HUDEP-2 (cell line): ENCODE measurements around the gene GYPA.
"Not testable (repeated sequence)": the region's sequence is repeated elsewhere in the genome, so short reads cannot be mapped to it uniquely, and the experiment has no call there.

Experiments used
- DNase-seq, 76 experiments: peaks; one replicate each; lab custom pipeline; 2025; ENCODE audit not compliant: unreplicated experiment in 76 of 76; lab: John Stamatoyannopoulos, UW

GYPA gene

DNA sequence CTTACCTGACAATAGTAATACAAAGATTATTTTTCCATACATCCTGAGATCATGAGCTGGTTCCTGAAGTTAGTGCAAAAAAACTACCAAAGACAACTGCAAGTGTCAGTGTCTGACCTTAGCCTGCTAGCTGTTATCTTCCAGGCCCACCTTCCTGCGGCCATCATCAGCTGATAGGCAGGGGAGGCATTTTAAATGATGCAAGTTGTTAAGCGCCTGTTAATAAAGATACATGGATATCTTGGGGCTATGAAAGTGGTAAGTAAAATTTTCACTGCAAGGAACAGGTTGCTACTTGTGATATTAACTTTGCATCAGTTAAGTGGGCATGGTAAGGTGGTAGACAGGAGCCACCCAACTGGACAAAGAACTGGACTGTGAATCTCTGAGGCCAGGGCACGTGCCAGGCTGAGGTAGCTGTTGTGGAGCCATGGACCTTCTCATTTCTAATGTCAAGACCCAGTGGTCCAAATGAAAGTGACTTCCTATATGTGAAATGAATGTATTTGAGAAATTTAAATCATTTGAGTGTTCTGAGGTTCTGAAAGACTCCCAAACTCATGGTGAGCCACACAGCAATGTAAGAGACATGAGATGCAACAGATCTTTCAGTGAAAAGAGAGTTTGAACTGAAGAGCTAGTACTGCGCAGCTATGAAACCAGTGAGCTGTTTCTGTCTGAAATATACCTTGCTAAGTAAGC lies at the start of gene GYPA:
TSS of gene GYPA (minus strand) at position 125 of the 702 bp plus-strand sequence. CDS start at position 42, 83 bp downstream.
- peak in 73 of 76 experiments; percentile 9 to 78 (median 46) for DNase-seq

- no peak for DNase-seq
Observed at GRCh38 chr4:144190009-144190408, 49.5 kb upstream of the GYPA start.

DNA sequence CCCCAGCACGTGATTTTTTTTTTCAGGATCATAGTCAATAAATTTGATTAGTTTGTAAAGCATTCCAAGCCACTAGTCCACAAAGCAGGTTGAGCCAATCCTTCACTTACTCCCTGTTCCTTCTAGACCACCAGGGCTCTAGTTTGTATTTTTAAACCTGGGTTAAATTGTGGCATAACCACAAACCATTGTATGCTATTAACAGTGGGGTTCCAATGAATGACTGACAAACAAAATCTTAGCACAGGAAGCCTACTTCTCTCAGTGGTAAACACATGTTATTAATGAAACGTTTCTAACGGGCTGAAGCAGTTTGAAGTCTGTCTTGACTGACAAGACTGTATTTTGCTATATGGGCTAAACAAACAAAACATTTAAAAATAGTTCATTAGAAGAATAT lies 48.6 kb upstream of the GYPA start:
- no peak for DNase-seq

GRCh38 chr4:144185086-144185485 lies 44.6 kb upstream of the GYPA start:
- no peak for DNase-seq

- DNase-seq: no peak
Observed at GRCh38 chr4:144183165-144183564, 42.6 kb upstream of the GYPA start.

DNA sequence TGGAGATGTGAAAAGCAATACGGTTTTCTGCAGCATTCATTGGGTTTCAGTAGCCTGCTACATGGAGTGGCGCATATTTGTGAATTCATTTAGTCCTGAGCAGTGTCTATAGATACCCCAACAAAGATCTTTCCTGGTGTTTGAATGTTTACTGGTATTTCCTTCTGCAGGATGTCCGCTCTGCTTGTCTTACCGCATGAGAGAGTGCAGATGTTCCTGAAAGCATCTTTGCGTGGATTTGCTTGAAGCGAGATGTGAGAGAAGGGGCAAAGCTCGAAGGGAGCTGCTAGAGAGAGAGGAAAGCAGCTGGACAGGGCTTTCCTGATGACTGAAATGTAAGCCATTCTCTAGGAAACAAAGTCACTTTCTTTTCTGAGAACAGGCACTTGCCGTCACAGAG lies 40.9 kb upstream of the GYPA start:
- no peak for DNase-seq

DNA sequence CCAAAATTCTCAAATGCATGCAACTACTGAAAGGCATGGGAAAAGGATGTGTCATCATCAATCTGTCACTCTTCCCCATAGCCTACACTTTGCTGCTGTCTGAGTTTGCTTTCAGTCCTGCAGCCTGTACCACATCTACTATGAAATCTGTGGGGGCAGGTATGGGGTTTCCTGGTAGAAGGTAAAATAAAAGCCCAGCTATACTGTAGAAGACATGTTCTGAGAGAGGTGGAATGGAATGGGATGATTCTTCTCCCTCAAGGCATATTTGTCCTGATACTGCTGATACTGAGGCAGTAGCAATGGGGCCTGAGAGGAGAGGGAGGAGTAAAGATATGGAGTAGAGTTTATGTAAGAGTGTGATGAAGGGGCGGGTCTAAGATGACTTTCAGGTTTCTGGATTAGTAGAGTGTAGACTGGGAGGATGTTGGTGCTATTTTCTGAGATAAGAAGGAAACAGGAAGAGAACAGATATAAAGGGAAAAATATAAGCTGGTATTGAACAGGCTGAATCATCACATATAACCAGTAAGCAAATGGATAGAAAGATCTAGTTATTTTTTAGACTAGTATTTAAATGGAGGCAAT lies 38.7 kb upstream of the GYPA start:
- peak in 1 of 76 experiments; percentile 3 for DNase-seq

GRCh38 chr4:144178414-144178813 lies 37.9 kb upstream of the GYPA start:
- no peak for DNase-seq

DNA sequence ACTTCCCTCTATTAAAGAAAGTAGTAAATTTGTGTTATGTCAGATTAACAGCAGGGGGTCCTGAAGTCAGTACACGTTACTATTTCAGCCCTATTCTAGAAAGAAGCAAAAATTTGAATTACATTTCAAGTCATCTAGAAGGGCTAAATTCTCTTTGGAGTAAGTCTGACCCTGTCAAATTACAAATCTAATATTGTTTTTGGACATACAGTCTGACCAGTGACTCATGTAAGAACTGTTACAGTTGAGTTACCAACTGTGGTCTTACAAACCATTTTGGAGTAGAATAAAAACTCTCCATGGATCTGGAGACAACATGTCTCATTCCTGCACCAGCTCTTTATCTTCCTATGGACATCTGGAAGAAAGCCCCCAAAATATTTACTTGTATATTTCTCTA lies 36.0 kb upstream of the GYPA start:
- DNase-seq: no peak

GRCh38 chr4:144174401-144175067 lies 34.0 kb upstream of the GYPA start:
- DNase-seq: peak in 23 of 76 experiments; percentile 2 to 43 (median 14)

GRCh38 chr4:144171697-144172096 lies 31.2 kb upstream of the GYPA start:
- DNase-seq: no peak

GRCh38 chr4:144169211-144169610 lies 28.7 kb upstream of the GYPA start:
- no peak for DNase-seq

DNA sequence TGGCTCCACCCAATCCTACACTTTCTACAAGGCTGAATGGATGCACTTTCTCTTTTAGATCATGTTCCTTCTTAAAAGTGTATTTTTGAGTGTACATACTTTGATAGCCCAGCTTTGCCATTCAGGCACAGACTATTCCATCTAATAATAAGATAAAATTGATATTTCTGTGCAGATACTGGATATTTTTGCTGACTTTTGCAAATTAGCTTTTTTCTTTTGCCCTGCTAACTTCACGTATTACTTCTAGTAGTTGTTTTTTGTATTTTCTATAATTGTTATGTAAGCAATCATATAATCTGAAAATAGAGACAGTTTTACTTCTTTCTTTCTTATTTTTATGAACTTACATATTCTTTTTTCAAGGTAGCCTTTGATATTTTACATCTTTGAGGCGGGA lies 13.5 kb upstream of the GYPA start:
- DNase-seq: no peak

GRCh38 chr4:144142690-144143326 lies 2.3 kb upstream of the GYPA start:
- peak in 35 of 76 experiments; percentile 4 to 55 (median 37) for DNase-seq

DNA sequence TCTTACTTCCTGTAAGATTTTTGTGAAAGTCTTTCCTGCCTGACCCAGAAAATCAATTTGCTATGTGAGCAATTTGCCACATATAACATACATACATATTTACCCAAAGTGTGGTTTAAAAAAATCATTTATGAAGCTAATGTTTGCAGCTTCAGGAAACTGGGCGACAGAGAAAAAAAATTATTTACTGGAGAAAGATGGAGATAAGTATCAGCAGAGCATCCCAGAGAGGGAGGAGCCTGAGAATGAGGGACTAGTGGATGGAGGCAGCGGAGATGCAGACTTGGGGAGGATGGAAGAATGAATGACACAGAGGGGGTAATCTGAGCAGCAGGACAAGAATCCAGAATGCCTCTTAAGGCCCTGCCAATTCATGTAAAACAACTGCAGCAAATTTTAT lies 975 bp upstream of the GYPA start:
- no peak for DNase-seq

GRCh38 chr4:144139991-144140390 lies 527 bp downstream of the GYPA start:
- peak in 28 of 76 experiments; percentile 2 to 64 (median 28) for DNase-seq

- peak in 33 of 76 experiments; percentile 3 to 54 (median 23) for DNase-seq
Observed at GRCh38 chr4:144139547-144139946, 971 bp downstream of the GYPA start.

DNA sequence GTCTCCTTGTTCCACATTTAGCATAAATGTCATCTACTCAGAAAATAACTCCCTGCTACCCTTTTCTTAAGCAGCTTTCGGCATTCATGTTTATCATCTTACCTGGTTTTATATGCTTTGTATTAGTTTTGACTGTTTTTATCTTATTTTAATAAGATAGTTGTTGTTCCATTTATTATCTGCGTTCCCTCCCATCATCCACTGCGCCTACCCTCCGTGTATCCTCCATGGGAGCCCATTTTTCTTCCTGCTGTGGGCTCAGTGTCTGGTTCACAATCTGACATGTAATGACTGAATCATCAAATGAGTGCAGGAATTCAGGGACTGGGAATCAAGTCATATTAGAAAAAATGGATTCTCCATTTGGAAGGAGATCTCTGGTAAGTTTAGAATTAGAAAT lies 2.3 kb downstream of the GYPA start:
- not testable (repeated sequence) for DNase-seq

DNA sequence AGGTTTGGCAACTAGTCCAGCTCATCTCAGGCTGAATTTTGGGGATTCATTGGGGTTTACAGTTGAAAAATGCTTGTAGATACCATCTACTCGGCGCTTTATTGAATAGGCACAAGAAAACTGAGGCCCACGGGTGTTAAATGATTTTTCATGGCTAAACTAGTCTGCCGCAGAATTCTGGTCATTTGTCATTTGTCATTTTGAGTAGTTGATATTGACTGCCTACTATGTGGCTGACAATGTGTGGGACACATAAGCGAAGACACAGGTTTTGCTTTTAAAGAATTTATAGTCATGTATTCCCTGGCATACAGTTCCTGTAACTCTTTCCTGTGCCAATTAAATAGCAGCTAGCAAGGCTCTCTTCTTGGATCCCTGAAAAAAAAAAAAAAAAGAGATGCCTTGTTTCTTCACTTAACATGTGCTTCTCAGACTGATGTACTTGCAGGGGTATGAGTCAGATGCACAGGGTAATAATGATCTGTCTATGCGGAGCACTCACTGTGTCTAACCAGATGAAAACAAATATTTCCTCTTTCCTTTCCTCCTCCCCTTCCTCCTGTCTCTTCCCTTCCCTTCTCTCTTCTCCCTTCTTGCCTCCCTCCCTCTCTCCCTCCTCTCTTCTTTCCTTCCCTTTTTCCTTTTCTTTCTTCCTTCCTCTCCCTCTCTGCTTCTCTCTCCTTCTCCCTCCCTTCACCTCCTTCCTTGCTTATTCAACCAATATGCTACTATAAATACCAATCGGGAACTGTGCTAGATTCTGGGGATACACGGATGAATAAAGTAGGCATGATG lies 3.2 kb downstream of the GYPA start:
- peak in 3 of 76 experiments; percentile 8 to 24 (median 18) for DNase-seq

DNA sequence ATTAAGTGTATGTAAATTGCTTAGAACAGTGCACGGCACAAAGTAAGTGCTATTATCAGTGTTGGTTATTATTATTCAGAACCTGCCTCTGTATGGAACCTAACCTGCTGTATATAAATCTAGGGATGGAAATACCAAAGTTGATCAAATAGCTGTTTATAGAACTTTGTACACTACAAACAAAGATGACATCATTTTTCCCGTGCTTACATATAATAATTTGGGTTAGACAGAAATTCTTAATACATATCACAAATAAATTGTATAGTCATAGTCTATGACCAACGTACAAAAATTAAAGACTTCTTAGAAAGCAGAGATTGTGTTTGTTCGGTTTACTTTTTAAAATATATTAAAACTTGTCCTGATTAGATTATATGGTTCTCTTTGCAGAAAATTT lies 4.3 kb downstream of the GYPA start:
- not testable (repeated sequence) for DNase-seq
